Neutrophil (primary cell): ENCODE measurements around the gene AMD1.

Experiments used
- H3K27ac ChIP-seq: fragments of 200-600 bp; sonication (generic); 2 replicates; pipeline ENCODE4 v1.5.1; 2016; ENCODE audit warnings: mild to moderate bottlenecking, moderate library complexity
- H3K27me3 ChIP-seq: fragments of 200-600 bp; sonication (generic); 2 replicates; pipeline ENCODE4 v1.6.0; 2016; ENCODE audit warnings: mild to moderate bottlenecking
- H3K36me3 ChIP-seq: fragments of 200-600 bp; sonication (generic); 2 replicates; pipeline ENCODE4 v1.5.1; 2017
- H3K4me1 ChIP-seq, 2 experiments: fragments of 200-600 bp in 1 of 2; sonication (generic) in 1 of 2; 1 replicate in 1 of 2; 2 replicates in 1 of 2; pipeline versions ENCODE4 v1.5.1 to v1.6.1; 2013 to 2016; ENCODE audit warnings: low read depth in 1 of 2, low read length in 1 of 2, mild to moderate bottlenecking in 1 of 2, moderate library complexity in 1 of 2; ENCODE audit not compliant: control insufficient read depth in 1 of 2, insufficient read depth in 1 of 2
- H3K4me3 ChIP-seq, 2 experiments: fragments of 200-600 bp in 1 of 2; sonication (generic) in 1 of 2; 1 replicate in 1 of 2; 2 replicates in 1 of 2; pipeline ENCODE4 v1.5.1; 2013 to 2016; ENCODE audit warnings: low read depth in 1 of 2, low read length in 1 of 2, mild to moderate bottlenecking in 1 of 2, moderate library complexity in 1 of 2
- H3K9me3 ChIP-seq: fragments of 200-600 bp; sonication (generic); 2 replicates; pipeline ENCODE4 v1.5.1; 2016
- TF ChIP-seq, protein P1 (sequence below): fragments of 200-600 bp; sonication (generic); IDR thresholded peaks from 2 replicates; pipeline ENCODE4 v1.5.1; 2016; ENCODE audit warnings: antibody characterized with exemption

Gene AMD1

DNA sequence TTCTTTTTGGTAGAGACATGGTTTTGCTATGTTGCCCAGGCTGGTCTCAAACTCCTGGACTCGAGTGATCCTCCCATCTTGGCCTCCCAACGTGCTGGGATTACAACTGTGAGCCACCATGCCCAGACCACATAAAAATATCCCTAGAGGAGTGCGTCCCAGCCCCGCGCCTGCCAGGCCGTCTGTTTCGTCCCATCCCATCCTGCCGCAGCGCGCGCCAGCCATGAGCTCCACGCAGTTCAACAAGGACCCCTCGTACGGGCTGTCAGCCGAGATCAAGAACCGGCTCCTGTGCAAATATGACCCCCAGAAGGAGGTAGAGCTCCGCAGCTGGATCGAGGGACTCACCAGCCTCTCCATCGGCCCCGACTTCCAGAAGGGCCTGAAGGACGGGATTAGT lies 16.6 kb upstream of the AMD1 start:
- H3K4me1 ChIP-seq: peaks cover 80 to 90% of the 10 kb centered on the region in 2 experiments
- no peaks in the 10 kb centered on the region for H3K27me3 ChIP-seq
- no peak overlapping the region for H3K4me3 ChIP-seq
- TF ChIP-seq, protein P1, sequence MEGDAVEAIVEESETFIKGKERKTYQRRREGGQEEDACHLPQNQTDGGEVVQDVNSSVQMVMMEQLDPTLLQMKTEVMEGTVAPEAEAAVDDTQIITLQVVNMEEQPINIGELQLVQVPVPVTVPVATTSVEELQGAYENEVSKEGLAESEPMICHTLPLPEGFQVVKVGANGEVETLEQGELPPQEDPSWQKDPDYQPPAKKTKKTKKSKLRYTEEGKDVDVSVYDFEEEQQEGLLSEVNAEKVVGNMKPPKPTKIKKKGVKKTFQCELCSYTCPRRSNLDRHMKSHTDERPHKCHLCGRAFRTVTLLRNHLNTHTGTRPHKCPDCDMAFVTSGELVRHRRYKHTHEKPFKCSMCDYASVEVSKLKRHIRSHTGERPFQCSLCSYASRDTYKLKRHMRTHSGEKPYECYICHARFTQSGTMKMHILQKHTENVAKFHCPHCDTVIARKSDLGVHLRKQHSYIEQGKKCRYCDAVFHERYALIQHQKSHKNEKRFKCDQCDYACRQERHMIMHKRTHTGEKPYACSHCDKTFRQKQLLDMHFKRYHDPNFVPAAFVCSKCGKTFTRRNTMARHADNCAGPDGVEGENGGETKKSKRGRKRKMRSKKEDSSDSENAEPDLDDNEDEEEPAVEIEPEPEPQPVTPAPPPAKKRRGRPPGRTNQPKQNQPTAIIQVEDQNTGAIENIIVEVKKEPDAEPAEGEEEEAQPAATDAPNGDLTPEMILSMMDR: no peak
- no peaks in the 10 kb centered on the region for H3K9me3 ChIP-seq
- H3K27ac ChIP-seq: peak overlapping the region; percentile 90
- no peaks in the 10 kb centered on the region for H3K36me3 ChIP-seq

DNA sequence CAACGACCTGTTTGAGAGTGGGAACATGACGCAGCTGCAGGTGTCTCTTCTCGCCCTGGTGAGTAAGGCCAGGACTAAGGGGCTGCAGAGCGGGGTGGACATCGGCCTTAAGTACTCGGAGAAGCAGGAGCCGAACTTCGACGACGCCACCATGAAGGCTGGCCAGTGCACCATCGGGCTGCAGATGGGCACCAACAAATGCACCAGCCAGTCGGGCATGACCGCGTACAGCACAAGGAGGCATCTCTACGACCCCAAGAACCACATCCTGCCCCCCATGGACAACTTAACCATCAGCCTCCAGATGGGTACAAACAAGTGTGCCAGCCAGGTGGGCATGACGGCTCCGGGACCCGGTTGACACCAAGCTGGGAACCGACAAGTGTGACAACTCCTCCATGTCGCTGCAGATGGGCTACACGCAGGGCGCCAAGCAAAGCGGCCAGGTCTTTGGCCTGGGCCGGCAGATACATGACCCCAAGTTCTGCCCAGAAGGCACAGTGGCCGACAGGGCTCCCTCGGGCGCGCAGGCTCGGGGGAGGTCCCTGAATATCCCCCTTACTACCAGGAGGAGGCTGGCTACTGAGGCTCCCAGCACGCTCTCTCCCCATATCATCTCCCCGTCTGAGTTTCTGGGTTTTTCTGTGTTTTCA lies 15.9 kb upstream of the AMD1 start:
- Histone ChIP-seq H3K27me3 (no peaks in the 10 kb centered on the region), H3K4me3 (peak overlapping the region; percentile 50 to 64), H3K4me1 (peaks cover 74 to 84% of the 10 kb centered on the region in 2 experiments), H3K9me3 (no peaks in the 10 kb centered on the region), H3K27ac (peak overlapping the region; percentile 90), H3K36me3 (no peaks in the 10 kb centered on the region)
- TF ChIP-seq, protein P1: no peak

DNA sequence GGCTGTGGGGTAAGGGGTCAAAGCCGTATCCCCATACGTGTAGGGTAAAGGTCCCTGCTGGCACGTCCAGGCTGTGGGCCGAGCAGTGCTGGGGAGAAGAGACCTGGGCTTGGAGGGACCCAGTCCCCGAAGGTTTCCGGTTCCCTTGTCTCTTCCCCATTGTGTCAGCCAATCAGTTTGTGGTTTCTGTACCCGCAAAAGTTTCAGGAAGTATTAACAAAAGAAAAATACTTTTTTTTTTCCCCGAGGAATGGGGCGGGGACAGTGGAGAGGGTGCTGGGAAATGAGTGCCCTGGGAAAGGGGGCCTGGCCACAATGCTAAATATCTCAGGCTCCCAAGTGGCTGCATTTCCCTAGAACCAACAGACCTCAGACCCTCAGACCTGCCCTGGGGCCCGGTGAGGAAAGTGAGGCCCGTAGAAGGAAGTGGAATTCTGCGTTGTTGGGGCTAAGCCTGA lies 15.2 kb upstream of the AMD1 start:
- Histone ChIP-seq H3K4me1 (peaks cover 67 to 77% of the 10 kb centered on the region in 2 experiments), H3K4me3 (peak overlapping the region; percentile 50 to 64), H3K27me3 (no peaks in the 10 kb centered on the region), H3K9me3 (no peaks in the 10 kb centered on the region), H3K36me3 (no peaks in the 10 kb centered on the region), H3K27ac (peak overlapping the region; percentile 90)
- TF ChIP-seq, protein P1: no peak

GRCh38 chr6:110864824-110865223 lies 9.8 kb upstream of the AMD1 start:
- TF ChIP-seq, protein P1: no peak
- Histone ChIP-seq H3K27ac (peak overlapping the region; percentile 78), H3K9me3 (no peaks in the 10 kb centered on the region), H3K4me1 (peaks cover 46 to 63% of the 10 kb centered on the region in 2 experiments), H3K36me3 (no peaks in the 10 kb centered on the region), H3K4me3 (no peak overlapping the region), H3K27me3 (no peaks in the 10 kb centered on the region)

DNA sequence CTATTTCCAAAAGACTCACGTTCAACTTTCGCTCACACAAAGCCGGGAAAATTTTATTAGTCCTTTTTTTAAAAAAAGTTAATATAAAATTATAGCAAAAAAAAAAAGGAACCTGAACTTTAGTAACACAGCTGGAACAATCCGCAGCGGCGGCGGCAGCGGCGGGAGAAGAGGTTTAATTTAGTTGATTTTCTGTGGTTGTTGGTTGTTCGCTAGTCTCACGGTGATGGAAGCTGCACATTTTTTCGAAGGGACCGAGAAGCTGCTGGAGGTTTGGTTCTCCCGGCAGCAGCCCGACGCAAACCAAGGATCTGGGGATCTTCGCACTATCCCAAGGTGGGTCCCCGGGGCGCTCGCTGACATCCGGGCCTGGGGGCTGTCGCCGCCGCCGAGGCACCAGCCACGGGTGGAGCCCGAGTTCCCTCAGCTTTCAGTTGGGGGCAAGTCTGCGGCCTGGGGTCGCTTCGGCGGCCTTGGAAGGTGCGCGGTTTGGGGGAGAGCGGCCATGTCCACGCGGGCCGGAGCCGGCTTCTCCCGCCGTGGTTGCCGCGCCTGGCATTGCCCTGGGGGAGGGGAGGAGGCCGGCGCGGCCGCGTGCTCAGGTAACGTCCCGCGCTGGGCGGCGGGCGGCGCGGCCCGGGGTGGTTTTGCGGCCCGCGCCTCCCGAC lies 429 bp downstream of the AMD1 start:
- TF ChIP-seq, protein P1: no peak
- H3K4me3 ChIP-seq: peak overlapping the region; percentile 93 to 95
- H3K36me3 ChIP-seq: no peaks in the 10 kb centered on the region
- H3K4me1 ChIP-seq: peaks cover 51 to 54% of the 10 kb centered on the region in 2 experiments
- H3K27ac ChIP-seq: peak overlapping the region; percentile 85
- no peaks in the 10 kb centered on the region for H3K27me3 ChIP-seq
- H3K9me3 ChIP-seq: no peaks in the 10 kb centered on the region
